ENCODE results near the gene PSMB9.
"Not testable (repeated sequence)": the region's sequence is repeated elsewhere in the genome, so short reads cannot be mapped to it uniquely, and the experiment has no call there.

PSMB9 gene
- 55.6 to 64.5 (median 63.5) reads per million in 3 donors for total RNA-seq

GRCh38 chr6:32853541-32854375 is at the start of gene PSMB9, which contains the start of gene TAP1:
Gene PSMB9, plus strand, starts transcription at chr6:32854192. Its CDS starts 38 bp downstream, at chr6:32854230.
Gene TAP1, minus strand, starts transcription at chr6:32853704. Its CDS starts 68 bp downstream, at chr6:32853636.
- Histone ChIP-seq H3K36me3 (ENCODE audit: control insufficient read depth, insufficient read depth, low read length) (peaks cover 38% of the 10 kb centered on the region), H3K4me3 (ENCODE audit: insufficient read depth, low read depth, low read length, poor library complexity, severe bottlenecking) (peak within 1 kb of the TSS; percentile 95), H3K9me3 (ENCODE audit: control insufficient read depth, low read length) (no peaks in the 10 kb centered on the region), H3K4me1 (ENCODE audit: control insufficient read depth, insufficient read depth, low read length, poor library complexity, severe bottlenecking) (peaks cover 46% of the 10 kb centered on the region), H3K27ac (ENCODE audit: insufficient read depth, low read length, poor library complexity, severe bottlenecking) (peak within 1 kb of the TSS; percentile 100), H3K27me3 (replicated peaks; ENCODE audit: control insufficient read depth, insufficient read depth, low read length, poor library complexity, severe bottlenecking) (no peaks in the 10 kb centered on the region)
- peak; percentile 90 to 93 (median 92) for DNase-seq

GRCh38 chr6:32805404-32805803 is 48.6 kb upstream of the PSMB9 start:
- not testable (repeated sequence) for H3K9me3 ChIP-seq (ENCODE audit: control insufficient read depth, low read length); H3K4me1 ChIP-seq (ENCODE audit: control insufficient read depth, insufficient read depth, low read length, poor library complexity, severe bottlenecking); DNase-seq; H3K36me3 ChIP-seq (ENCODE audit: control insufficient read depth, insufficient read depth, low read length); H3K27me3 ChIP-seq (replicated peaks; ENCODE audit: control insufficient read depth, insufficient read depth, low read length, poor library complexity, severe bottlenecking); H3K4me3 ChIP-seq (ENCODE audit: insufficient read depth, low read depth, low read length, poor library complexity, severe bottlenecking); H3K27ac ChIP-seq (ENCODE audit: insufficient read depth, low read length, poor library complexity, severe bottlenecking)

GRCh38 chr6:32807020-32807580 is 46.9 kb upstream of the PSMB9 start:
- Histone ChIP-seq H3K36me3 (ENCODE audit: control insufficient read depth, insufficient read depth, low read length) (no peaks in the 10 kb centered on the region), H3K4me3 (ENCODE audit: insufficient read depth, low read depth, low read length, poor library complexity, severe bottlenecking) (no peak overlapping the region), H3K27ac (ENCODE audit: insufficient read depth, low read length, poor library complexity, severe bottlenecking) (no peak overlapping the region), H3K27me3 (replicated peaks; ENCODE audit: control insufficient read depth, insufficient read depth, low read length, poor library complexity, severe bottlenecking) (peaks cover 5% of the 10 kb centered on the region), H3K4me1 (ENCODE audit: control insufficient read depth, insufficient read depth, low read length, poor library complexity, severe bottlenecking) (no peaks in the 10 kb centered on the region), H3K9me3 (ENCODE audit: control insufficient read depth, low read length) (no peaks in the 10 kb centered on the region)
- DNase-seq, result no peak

GRCh38 chr6:32809171-32809570 is 44.8 kb upstream of the PSMB9 start:
- DNase-seq, result no peak
- H3K27ac ChIP-seq (ENCODE audit: insufficient read depth, low read length, poor library complexity, severe bottlenecking), result no peak overlapping the region
- no peak overlapping the region for H3K4me3 ChIP-seq (ENCODE audit: insufficient read depth, low read depth, low read length, poor library complexity, severe bottlenecking)

GRCh38 chr6:32814145-32814544 is 39.8 kb upstream of the PSMB9 start:
- H3K27ac ChIP-seq (ENCODE audit: insufficient read depth, low read length, poor library complexity, severe bottlenecking), result no peak overlapping the region
- no peak overlapping the region for H3K4me3 ChIP-seq (ENCODE audit: insufficient read depth, low read depth, low read length, poor library complexity, severe bottlenecking)
- no peaks in the 10 kb centered on the region for H3K27me3 ChIP-seq (replicated peaks; ENCODE audit: control insufficient read depth, insufficient read depth, low read length, poor library complexity, severe bottlenecking)
- no peaks in the 10 kb centered on the region for H3K4me1 ChIP-seq (ENCODE audit: control insufficient read depth, insufficient read depth, low read length, poor library complexity, severe bottlenecking)
- DNase-seq, result no peak
- H3K36me3 ChIP-seq (ENCODE audit: control insufficient read depth, insufficient read depth, low read length), result no peaks in the 10 kb centered on the region
- H3K9me3 ChIP-seq (ENCODE audit: control insufficient read depth, low read length), result no peaks in the 10 kb centered on the region

More at GRCh38 chr6:32809171-32809570, 44.8 kb upstream of the PSMB9 start:
- no peaks in the 10 kb centered on the region for H3K36me3 ChIP-seq (ENCODE audit: control insufficient read depth, insufficient read depth, low read length)
- H3K4me1 ChIP-seq (ENCODE audit: control insufficient read depth, insufficient read depth, low read length, poor library complexity, severe bottlenecking), result no peaks in the 10 kb centered on the region
- no peaks in the 10 kb centered on the region for H3K27me3 ChIP-seq (replicated peaks; ENCODE audit: control insufficient read depth, insufficient read depth, low read length, poor library complexity, severe bottlenecking)
- H3K9me3 ChIP-seq (ENCODE audit: control insufficient read depth, low read length), result no peaks in the 10 kb centered on the region

- Histone ChIP-seq H3K36me3 (ENCODE audit: control insufficient read depth, insufficient read depth, low read length) (no peaks in the 10 kb centered on the region), H3K4me3 (ENCODE audit: insufficient read depth, low read depth, low read length, poor library complexity, severe bottlenecking) (no peak overlapping the region), H3K27me3 (replicated peaks; ENCODE audit: control insufficient read depth, insufficient read depth, low read length, poor library complexity, severe bottlenecking) (no peaks in the 10 kb centered on the region), H3K27ac (ENCODE audit: insufficient read depth, low read length, poor library complexity, severe bottlenecking) (no peak overlapping the region), H3K9me3 (ENCODE audit: control insufficient read depth, low read length) (no peaks in the 10 kb centered on the region), H3K4me1 (ENCODE audit: control insufficient read depth, insufficient read depth, low read length, poor library complexity, severe bottlenecking) (no peaks in the 10 kb centered on the region)
- DNase-seq, result no peak
Observed at GRCh38 chr6:32815115-32815514, 38.9 kb upstream of the PSMB9 start.

- DNase-seq, result no peak
- Histone ChIP-seq H3K4me3 (ENCODE audit: insufficient read depth, low read depth, low read length, poor library complexity, severe bottlenecking) (no peak overlapping the region), H3K27ac (ENCODE audit: insufficient read depth, low read length, poor library complexity, severe bottlenecking) (no peak overlapping the region), H3K27me3 (replicated peaks; ENCODE audit: control insufficient read depth, insufficient read depth, low read length, poor library complexity, severe bottlenecking) (no peaks in the 10 kb centered on the region), H3K4me1 (ENCODE audit: control insufficient read depth, insufficient read depth, low read length, poor library complexity, severe bottlenecking) (no peaks in the 10 kb centered on the region), H3K9me3 (ENCODE audit: control insufficient read depth, low read length) (no peaks in the 10 kb centered on the region), H3K36me3 (ENCODE audit: control insufficient read depth, insufficient read depth, low read length) (no peaks in the 10 kb centered on the region)
Observed at GRCh38 chr6:32815996-32816395, 38.0 kb upstream of the PSMB9 start.

GRCh38 chr6:32816746-32817204 is 37.2 kb upstream of the PSMB9 start, which contains the start of gene HLA-DOB:
Gene HLA-DOB, minus strand, starts transcription at chr6:32817002. Its CDS starts 51 bp downstream, at chr6:32816951.
- no peaks in the 10 kb centered on the region for H3K36me3 ChIP-seq (ENCODE audit: control insufficient read depth, insufficient read depth, low read length)
- no peaks in the 10 kb centered on the region for H3K4me1 ChIP-seq (ENCODE audit: control insufficient read depth, insufficient read depth, low read length, poor library complexity, severe bottlenecking)
- DNase-seq, result no peak
- no peak within 1 kb of the TSS for H3K27ac ChIP-seq (ENCODE audit: insufficient read depth, low read length, poor library complexity, severe bottlenecking)
- H3K27me3 ChIP-seq (replicated peaks; ENCODE audit: control insufficient read depth, insufficient read depth, low read length, poor library complexity, severe bottlenecking), result no peaks in the 10 kb centered on the region
- H3K4me3 ChIP-seq (ENCODE audit: insufficient read depth, low read depth, low read length, poor library complexity, severe bottlenecking), result no peak within 1 kb of the TSS
- no peaks in the 10 kb centered on the region for H3K9me3 ChIP-seq (ENCODE audit: control insufficient read depth, low read length)

- no peaks in the 10 kb centered on the region for H3K9me3 ChIP-seq (ENCODE audit: control insufficient read depth, low read length)
- H3K27me3 ChIP-seq (replicated peaks; ENCODE audit: control insufficient read depth, insufficient read depth, low read length, poor library complexity, severe bottlenecking), result no peaks in the 10 kb centered on the region
- no peak overlapping the region for H3K27ac ChIP-seq (ENCODE audit: insufficient read depth, low read length, poor library complexity, severe bottlenecking)
- no peak overlapping the region for H3K4me3 ChIP-seq (ENCODE audit: insufficient read depth, low read depth, low read length, poor library complexity, severe bottlenecking)
- H3K36me3 ChIP-seq (ENCODE audit: control insufficient read depth, insufficient read depth, low read length), result no peaks in the 10 kb centered on the region
- no peak for DNase-seq
- no peaks in the 10 kb centered on the region for H3K4me1 ChIP-seq (ENCODE audit: control insufficient read depth, insufficient read depth, low read length, poor library complexity, severe bottlenecking)
Observed at GRCh38 chr6:32818867-32819266, 35.1 kb upstream of the PSMB9 start.

GRCh38 chr6:32819729-32820128 is 34.3 kb upstream of the PSMB9 start:
- H3K4me3 ChIP-seq (ENCODE audit: insufficient read depth, low read depth, low read length, poor library complexity, severe bottlenecking), result no peak overlapping the region
- no peaks in the 10 kb centered on the region for H3K36me3 ChIP-seq (ENCODE audit: control insufficient read depth, insufficient read depth, low read length)
- no peak overlapping the region for H3K27ac ChIP-seq (ENCODE audit: insufficient read depth, low read length, poor library complexity, severe bottlenecking)
- H3K9me3 ChIP-seq (ENCODE audit: control insufficient read depth, low read length), result no peaks in the 10 kb centered on the region
- DNase-seq, result no peak
- no peaks in the 10 kb centered on the region for H3K4me1 ChIP-seq (ENCODE audit: control insufficient read depth, insufficient read depth, low read length, poor library complexity, severe bottlenecking)
- H3K27me3 ChIP-seq (replicated peaks; ENCODE audit: control insufficient read depth, insufficient read depth, low read length, poor library complexity, severe bottlenecking), result no peaks in the 10 kb centered on the region
